Measurements from ENCODE around the gene PRPS2.

- TF ChIP-seq POLR2AphosphoS5 (IDR thresholded peaks at IDR 0.05): no peak
- TF ChIP-seq CTCF (IDR thresholded peaks at IDR 0.05 in 8 of 11, conservative IDR thresholded peaks at IDR 0.05 in 3 of 11): no peak
Observed at GRCh38 chrX:12843061-12843667, 52.0 kb downstream of the PRPS2 start.
